Effector memory CD8-positive, alpha-beta T cell (primary cell): Measurements from ENCODE around the gene ZNF736.
"Not testable (repeated sequence)": the region's sequence is repeated elsewhere in the genome, so short reads cannot be mapped to it uniquely, and the experiment has no call there.

Experiments
- ATAC-seq: fragments of 150-1000 bp; cut with Tn5 transposase; replicated peaks from 2 replicates; pipeline ENCODE4 v1.10.0; 2021; ENCODE audit warnings: mild to moderate bottlenecking, moderate library complexity
- DNase-seq, 3 experiments: peaks; one replicate each; pipeline ENCODE4 v3.0.0; 2021
- H3K27ac Mint-ChIP-seq, 2 donors: one replicate each; pipeline ENCODE4 v1.8.0; 2022; ENCODE audit warnings: mild to moderate bottlenecking in 2 of 2, mixed read lengths in 2 of 2, moderate library complexity in 2 of 2
- H3K27me3 Mint-ChIP-seq, 2 donors: one replicate each; pipeline ENCODE4 v1.8.0; 2022; ENCODE audit warnings: mixed read lengths in 2 of 2
- H3K36me3 Mint-ChIP-seq: one replicate; pipeline ENCODE4 v1.8.0; 2022; ENCODE audit warnings: mild to moderate bottlenecking, moderate library complexity, mixed read lengths; ENCODE audit not compliant: insufficient read depth
- H3K4me1 Mint-ChIP-seq, 2 donors: one replicate each; pipeline ENCODE4 v1.8.0; 2022; ENCODE audit warnings: low read depth in 2 of 2, mixed read lengths in 2 of 2
- H3K4me3 Mint-ChIP-seq, 2 donors: one replicate each; pipeline ENCODE4 v1.8.0; 2022; ENCODE audit warnings: mild to moderate bottlenecking in 2 of 2, mixed read lengths in 2 of 2, moderate library complexity in 2 of 2
- H3K9me3 Mint-ChIP-seq, 2 donors: one replicate each; pipeline ENCODE4 v1.8.0; 2022; ENCODE audit warnings: mixed read lengths in 2 of 2
- total RNA-seq, 9 experiments: gene quantifications; one replicate each; lab custom pipeline; 2026; lab: John Stamatoyannopoulos, UW

Gene ZNF736
- 27.0 to 63.2 (median 40.6) reads per million in 9 experiments for total RNA-seq

DNA sequence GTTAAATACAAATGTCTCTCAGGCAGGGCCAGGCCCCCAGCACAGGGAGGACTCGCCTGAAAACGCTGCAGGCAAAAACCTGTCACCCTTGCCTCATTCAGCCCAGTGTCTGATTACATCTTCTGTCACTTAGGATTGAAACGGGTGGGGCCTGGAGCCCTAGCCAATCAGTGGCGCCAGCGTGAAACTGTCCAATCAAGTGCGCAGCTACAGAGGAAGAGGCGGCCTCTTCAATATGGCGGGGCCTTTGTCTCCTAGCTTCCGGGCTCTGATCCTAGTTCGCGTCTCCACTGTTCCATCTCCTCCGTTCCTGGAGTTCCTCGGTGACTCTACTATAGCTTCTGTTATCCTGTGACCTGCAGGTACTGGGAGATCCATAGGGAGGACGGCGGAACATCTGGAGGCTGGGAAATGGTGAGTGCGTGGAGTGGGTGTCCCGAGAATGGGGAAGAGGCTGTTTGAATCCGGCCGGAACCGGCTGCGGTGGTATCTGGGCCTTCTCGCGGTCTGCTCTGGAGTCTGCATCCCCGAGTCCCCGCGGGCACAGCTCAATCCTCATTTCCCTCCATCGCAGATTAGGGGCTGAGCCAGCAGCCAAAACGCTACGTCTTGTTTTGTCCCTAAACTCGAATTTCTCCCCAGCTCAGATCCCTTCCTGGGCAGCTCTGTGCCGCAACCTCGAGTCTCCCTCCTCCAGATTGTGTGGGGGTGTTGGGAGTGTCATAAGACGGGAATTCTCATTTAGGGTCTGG is at the start of gene ZNF736:
ZNF736 (plus strand) TSS at position 222 of the 752 bp plus-strand sequence; CDS start at position 412, 190 bp downstream.
- Mint-ChIP-seq H3K4me1 (peaks cover 19 to 20% of the 10 kb centered on the region in 2 donors), H3K4me3 (peak within 1 kb of the TSS; percentile 91 to 94), H3K27me3 (no peaks in the 10 kb centered on the region), H3K36me3 (peaks cover 6% of the 10 kb centered on the region), H3K9me3 (no peaks in the 10 kb centered on the region), H3K27ac (peak within 1 kb of the TSS; percentile 94)
- ATAC-seq = peak; percentile 99
- peak; percentile 84 to 88 (median 85) for DNase-seq

DNA sequence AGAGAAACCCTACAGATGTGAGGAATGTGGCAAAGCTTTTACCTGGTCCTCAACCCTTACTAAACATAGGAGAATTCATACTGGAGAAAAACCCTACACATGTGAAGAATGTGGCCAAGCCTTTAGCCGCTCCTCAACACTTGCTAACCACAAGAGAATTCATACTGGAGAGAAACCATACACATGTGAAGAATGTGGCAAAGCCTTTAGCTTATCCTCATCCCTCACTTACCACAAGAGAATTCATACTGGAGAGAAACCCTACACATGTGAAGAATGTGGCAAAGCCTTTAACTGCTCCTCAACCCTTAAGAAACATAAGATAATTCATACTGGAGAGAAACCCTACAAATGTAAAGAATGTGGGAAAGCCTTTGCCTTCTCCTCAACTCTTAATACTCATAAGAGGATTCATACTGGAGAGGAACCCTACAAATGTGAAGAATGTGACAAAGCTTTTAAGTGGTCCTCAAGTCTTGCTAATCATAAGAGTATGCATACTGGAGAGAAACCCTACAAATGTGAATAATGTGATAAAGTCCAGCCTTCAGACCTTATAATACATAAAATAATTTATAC is 47.3 kb upstream of the ZNF736 start:
- ATAC-seq (no peak), DNase-seq (no peak)
- Mint-ChIP-seq H3K27me3 (no peaks in the 10 kb centered on the region), H3K9me3 (peaks cover 4 to 16% of the 10 kb centered on the region in 2 donors), H3K27ac (no peak overlapping the region), H3K4me3 (no peak overlapping the region), H3K36me3 (no peaks in the 10 kb centered on the region), H3K4me1 (no peaks in the 10 kb centered on the region)

DNA sequence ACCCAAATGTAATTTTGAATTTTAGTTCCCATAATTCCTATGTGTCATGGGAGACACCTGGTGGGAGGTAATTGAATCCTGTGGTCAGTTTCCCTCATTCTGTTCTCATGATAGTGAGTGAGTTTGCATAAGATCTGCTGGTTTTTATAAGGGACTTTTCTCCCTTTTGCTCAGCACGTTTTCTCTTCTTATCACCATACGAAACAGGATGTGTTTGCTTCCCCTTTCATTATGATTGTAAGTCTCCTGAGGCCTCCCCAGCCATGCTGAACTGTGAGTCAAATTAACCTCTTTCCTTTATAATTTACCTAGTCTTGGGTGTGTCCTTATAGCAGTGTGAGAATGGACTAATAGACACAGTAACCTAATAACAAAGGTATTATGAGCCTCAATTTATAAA is 36.1 kb upstream of the ZNF736 start:
- Mint-ChIP-seq H3K36me3 (no peaks in the 10 kb centered on the region), H3K27ac (no peak overlapping the region), H3K4me3 (no peak overlapping the region), H3K9me3 (no peaks in the 10 kb centered on the region), H3K4me1 (no peaks in the 10 kb centered on the region), H3K27me3 (no peaks in the 10 kb centered on the region)
- ATAC-seq = no peak
- DNase-seq = no peak

GRCh38 chr7:64294701-64295420 is 18.9 kb upstream of the ZNF736 start:
- Mint-ChIP-seq H3K9me3 (no peaks in the 10 kb centered on the region), H3K27ac (no peak overlapping the region), H3K4me1 (no peaks in the 10 kb centered on the region), H3K4me3 (no peak overlapping the region), H3K27me3 (no peaks in the 10 kb centered on the region), H3K36me3 (no peaks in the 10 kb centered on the region)
- no peak for DNase-seq
- no peak for ATAC-seq

GRCh38 chr7:64297418-64297817 is 16.3 kb upstream of the ZNF736 start:
- not testable (repeated sequence) for ATAC-seq, H3K9me3 Mint-ChIP-seq, H3K4me3 Mint-ChIP-seq, H3K27ac Mint-ChIP-seq, H3K4me1 Mint-ChIP-seq, H3K27me3 Mint-ChIP-seq, H3K36me3 Mint-ChIP-seq, DNase-seq

DNA sequence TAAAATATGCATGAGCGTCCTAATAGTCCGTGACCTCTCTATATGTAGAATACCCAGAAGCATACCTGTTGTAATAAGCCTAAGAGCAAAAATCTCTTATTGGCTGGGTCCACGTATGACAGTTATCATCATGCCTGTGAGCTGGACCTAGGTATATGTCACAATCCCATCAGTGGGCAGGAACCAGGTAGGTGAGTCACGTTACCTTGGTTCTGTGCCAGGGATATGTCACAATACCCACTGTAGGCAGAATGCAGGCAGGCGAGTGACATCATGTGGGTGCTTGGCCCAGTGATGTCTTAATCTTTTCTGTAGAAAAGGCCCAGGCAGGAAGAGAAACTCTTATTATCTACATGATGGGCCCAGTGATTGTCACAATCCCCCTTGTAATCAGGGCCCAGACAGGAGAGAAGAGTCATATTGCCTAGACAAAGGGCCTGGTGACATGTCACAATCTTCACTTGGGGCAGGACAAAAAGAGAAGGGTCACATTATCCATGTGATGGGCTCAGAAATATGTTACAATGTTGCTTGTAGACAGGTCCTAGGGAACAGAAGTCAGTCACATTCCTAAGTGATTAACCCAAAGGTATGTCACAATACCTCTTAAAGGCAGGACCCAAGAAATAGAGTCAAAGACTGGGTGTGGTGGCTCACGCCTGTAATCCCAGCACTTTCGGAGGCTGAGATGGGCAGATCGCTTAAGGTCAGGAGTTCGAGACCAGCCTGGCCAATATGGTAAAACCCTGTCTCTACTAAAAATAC is 12.9 kb upstream of the ZNF736 start:
- H3K9me3 Mint-ChIP-seq = no peaks in the 10 kb centered on the region
- H3K4me1 Mint-ChIP-seq = no peaks in the 10 kb centered on the region
- no peaks in the 10 kb centered on the region for H3K27me3 Mint-ChIP-seq
- DNase-seq = no peak
- H3K4me3 Mint-ChIP-seq = no peak overlapping the region
- ATAC-seq = no peak
- no peaks in the 10 kb centered on the region for H3K36me3 Mint-ChIP-seq
- H3K27ac Mint-ChIP-seq = no peak overlapping the region

DNA sequence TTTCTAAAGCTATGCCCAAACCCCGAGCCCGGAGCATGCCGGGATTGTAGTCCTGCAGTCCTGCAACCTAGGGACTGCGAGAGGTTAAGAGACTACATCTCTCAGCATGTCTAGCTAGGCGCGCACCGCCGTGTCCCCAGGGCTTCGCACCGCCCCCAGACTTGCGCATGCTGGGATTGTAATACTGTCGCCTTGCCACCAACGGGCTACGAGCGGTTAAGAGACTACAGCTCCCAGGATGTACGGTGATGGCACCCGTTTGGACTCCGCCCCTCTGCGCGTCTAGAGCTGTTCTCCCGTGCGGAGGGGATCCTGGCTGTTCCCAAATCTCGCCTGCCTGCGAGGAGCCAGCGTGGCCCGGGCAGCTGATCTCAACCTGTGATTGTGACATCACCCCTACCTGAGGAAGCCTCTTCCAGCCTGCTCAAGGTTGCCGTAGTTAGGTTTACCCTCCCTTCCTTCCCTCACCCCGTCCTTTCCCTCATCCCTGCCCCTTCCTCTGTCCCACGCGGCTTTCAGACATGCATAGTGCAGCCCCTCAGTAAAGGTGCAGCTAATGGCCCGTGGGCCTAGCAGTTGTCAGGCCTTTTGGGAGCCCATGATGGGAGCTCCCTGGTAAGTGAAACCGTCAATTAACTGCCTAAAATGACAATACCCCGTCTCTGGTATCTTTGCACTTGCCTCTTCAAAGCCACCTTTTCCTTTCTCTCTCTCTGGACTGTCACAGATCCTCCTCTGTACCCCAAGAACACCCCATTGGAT is 6.3 kb upstream of the ZNF736 start:
- Mint-ChIP-seq H3K27me3 (no peaks in the 10 kb centered on the region), H3K27ac (peak overlapping the region; percentile 99 to 100), H3K4me1 (peaks cover 19 to 21% of the 10 kb centered on the region in 2 donors), H3K36me3 (peaks cover 4% of the 10 kb centered on the region), H3K4me3 (peak overlapping the region; percentile 100), H3K9me3 (no peaks in the 10 kb centered on the region)
- ATAC-seq (peak; percentile 98), DNase-seq (peak; percentile 90 to 93 (median 90))

- H3K27ac Mint-ChIP-seq = peak overlapping the region; percentile 99 to 100
- H3K36me3 Mint-ChIP-seq = peaks cover 4% of the 10 kb centered on the region
- no peak for DNase-seq
- no peaks in the 10 kb centered on the region for H3K9me3 Mint-ChIP-seq
- peaks cover 19 to 21% of the 10 kb centered on the region in 2 donors for H3K4me1 Mint-ChIP-seq
- ATAC-seq = no peak
- no peaks in the 10 kb centered on the region for H3K27me3 Mint-ChIP-seq
- peak overlapping the region; percentile 100 for H3K4me3 Mint-ChIP-seq
Observed at GRCh38 chr7:64308016-64308270, 5.8 kb upstream of the ZNF736 start.

DNA sequence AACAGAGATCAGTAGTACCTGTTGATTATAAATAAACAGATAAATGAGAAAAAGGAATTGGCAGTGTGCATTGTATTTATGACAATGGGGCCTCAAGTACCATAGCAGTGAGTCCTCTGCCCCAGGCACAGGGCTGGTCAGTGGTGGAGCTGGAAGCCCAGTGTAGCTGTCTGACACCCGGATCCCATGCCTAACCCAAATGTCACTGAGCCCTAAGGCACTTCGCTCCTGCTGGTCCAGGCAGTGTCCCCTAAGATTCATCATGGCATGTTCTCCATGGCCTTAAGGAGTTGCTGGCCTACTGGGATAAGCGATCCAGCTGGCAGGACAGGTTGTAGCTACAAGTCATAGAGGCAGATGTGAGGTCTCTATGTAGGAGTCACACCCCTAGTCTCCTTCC is 3.3 kb upstream of the ZNF736 start:
- Mint-ChIP-seq H3K36me3 (peaks cover 10% of the 10 kb centered on the region), H3K4me3 (no peak overlapping the region), H3K27me3 (no peaks in the 10 kb centered on the region), H3K27ac (no peak overlapping the region), H3K9me3 (no peaks in the 10 kb centered on the region), H3K4me1 (peaks cover 34% of the 10 kb centered on the region in 2 donors)
- ATAC-seq (no peak), DNase-seq (no peak)

DNA sequence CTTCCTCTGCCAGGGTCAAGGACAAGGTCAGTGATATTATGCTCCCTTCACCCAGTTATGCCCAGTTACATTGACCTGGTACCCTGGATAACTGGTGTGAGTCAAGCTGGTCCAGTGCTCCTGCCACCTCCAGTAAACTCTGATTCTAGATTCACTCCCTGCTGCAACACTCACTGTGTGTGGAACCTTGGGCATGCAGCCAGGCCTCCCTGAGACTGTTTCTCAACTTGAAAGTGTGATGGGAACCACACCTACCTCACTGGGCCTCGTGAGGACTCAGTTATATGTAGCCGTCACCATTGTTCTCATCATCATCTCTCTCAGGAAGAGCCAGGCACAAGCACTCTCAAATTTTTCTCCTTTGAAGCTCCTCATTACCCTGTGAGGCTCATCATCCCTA is 935 bp upstream of the ZNF736 start:
- no peaks in the 10 kb centered on the region for H3K27me3 Mint-ChIP-seq
- peaks cover 6% of the 10 kb centered on the region for H3K36me3 Mint-ChIP-seq
- peaks cover 18 to 22% of the 10 kb centered on the region in 2 donors for H3K4me1 Mint-ChIP-seq
- no peak for ATAC-seq
- H3K4me3 Mint-ChIP-seq = peak overlapping the region; percentile 6 to 15
- H3K27ac Mint-ChIP-seq = peak overlapping the region; percentile 94
- H3K9me3 Mint-ChIP-seq = no peaks in the 10 kb centered on the region
- DNase-seq = no peak

- Mint-ChIP-seq H3K9me3 (no peaks in the 10 kb centered on the region), H3K36me3 (peaks cover 6% of the 10 kb centered on the region), H3K27me3 (no peaks in the 10 kb centered on the region), H3K27ac (peak overlapping the region; percentile 94), H3K4me3 (peak overlapping the region; percentile 91 to 94), H3K4me1 (peaks cover 19 to 20% of the 10 kb centered on the region in 2 donors)
- ATAC-seq (no peak), DNase-seq (no peak)
Observed at GRCh38 chr7:64314566-64314965, 805 bp downstream of the ZNF736 start.

DNA sequence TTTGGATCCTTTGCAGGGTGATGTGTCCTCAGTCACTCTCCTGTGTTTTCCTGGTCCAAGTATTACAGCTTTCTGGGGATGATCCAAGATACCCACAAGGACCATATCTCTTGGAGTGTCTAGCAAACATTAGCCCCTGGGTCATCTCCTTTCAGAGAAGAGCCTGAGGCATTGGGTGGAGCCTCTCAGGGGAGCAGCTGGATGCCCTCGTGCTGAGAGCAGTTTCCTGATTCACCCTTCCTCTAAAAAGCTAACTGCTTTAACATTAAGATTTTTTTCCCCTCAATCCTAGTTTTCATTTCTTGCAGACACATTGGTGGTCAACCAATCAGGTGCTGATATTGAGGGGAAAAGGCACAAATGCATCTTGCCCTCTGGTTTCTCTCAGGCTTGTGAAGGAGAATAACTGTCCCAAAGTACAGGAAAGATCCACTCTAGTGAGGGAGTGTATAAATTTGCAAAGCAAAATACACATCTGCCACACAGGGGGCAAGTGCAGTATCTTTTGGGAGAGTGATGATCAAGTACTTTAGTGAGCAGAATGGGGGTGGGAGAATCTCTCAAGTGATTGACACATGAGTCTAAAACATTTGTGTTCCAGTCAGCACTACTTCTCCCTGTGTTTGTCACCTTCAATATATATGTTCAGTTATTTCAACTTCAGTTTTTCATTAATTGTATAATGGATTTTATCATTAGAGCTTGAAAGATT is 2.4 kb downstream of the ZNF736 start:
- H3K9me3 Mint-ChIP-seq, H3K4me3 Mint-ChIP-seq, H3K27ac Mint-ChIP-seq, H3K36me3 Mint-ChIP-seq, DNase-seq, H3K27me3 Mint-ChIP-seq, ATAC-seq: not testable (repeated sequence)
- H3K4me1 Mint-ChIP-seq = peaks cover 19 to 23% of the 10 kb centered on the region in 2 donors
